SH-SY5Y (cell line): ENCODE results near the gene RAD51B.

Experiments
- GATA2 ChIP-seq: IDR thresholded peaks from 2 replicates; pipeline ENCODE4 v1.6.1; 2011; ENCODE audit warnings: mild to moderate bottlenecking, low read depth, low read length
- GATA3 ChIP-seq: IDR thresholded peaks from 2 replicates; pipeline ENCODE4 v1.6.1; 2011; ENCODE audit warnings: low read depth, mild to moderate bottlenecking, low read length, moderate library complexity

DNA sequence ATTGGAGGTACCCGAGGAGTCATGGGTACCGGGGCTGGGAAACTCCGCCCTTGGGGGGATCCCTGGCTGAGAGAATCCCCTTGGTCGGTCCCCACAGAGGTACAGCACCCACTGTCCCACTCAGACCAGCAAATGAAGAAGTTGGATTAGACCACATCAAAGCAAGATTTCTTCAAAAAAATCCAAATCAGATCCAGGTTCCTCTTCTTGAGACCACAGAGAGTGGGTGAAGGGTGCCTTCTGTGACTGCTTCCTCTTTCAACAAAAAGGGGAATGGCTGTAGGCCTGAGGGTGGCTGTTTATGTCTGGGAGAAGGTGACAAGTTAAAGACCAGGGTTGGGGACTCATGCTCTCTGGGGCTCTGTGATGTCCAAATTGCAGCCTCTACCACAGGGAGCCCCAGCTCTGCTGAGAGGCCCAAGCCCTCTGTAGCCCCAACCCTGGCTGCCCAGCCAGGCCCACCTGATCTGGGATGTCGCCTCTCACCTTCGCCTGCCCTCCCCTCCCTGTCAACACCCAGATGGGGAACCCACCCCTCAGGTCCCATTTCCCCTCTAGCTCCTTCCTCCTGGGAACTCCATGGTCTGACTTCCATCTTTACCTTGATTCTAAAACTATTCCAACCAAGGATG is 922.4 kb downstream of the RAD51B start:
- no peak for TF ChIP-seq GATA2
- TF ChIP-seq GATA3 = no peak
